ENCODE data around the gene METAP1. TPM values are rescaled to one million over a fixed set of nuclear protein-coding genes. Genes with fewer than 3 reads are reported as not detected.

The METAP1 gene
- total RNA-seq, 2 experiments from 2014 or later: 42.6 to 52.8 TPM

DNA sequence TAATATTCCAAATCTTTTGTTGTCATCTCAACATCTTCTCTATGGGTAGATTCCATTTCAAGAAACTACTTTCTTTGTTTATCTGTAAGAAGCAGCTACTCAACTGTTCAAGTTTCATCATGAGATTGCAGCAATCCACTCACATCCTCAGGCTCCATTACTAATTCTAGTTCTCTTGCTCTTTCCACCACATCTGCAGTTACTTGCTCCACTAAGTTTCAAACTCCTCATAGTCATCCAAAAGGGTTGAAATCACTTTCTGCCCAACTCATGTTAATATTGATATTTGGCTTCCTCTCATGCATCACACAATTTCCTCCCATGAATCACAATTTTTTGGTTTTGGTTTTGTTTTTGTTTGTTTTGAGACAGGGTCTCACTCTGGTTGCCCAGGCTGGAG, 57.4 kb downstream of the METAP1 start:
- no peak for TF ChIP-seq EZH2phosphoT487 (IDR thresholded peaks at IDR 0.05; ENCODE audit: borderline replicate concordance, low read depth, low read length)
- TF ChIP-seq, protein P1, sequence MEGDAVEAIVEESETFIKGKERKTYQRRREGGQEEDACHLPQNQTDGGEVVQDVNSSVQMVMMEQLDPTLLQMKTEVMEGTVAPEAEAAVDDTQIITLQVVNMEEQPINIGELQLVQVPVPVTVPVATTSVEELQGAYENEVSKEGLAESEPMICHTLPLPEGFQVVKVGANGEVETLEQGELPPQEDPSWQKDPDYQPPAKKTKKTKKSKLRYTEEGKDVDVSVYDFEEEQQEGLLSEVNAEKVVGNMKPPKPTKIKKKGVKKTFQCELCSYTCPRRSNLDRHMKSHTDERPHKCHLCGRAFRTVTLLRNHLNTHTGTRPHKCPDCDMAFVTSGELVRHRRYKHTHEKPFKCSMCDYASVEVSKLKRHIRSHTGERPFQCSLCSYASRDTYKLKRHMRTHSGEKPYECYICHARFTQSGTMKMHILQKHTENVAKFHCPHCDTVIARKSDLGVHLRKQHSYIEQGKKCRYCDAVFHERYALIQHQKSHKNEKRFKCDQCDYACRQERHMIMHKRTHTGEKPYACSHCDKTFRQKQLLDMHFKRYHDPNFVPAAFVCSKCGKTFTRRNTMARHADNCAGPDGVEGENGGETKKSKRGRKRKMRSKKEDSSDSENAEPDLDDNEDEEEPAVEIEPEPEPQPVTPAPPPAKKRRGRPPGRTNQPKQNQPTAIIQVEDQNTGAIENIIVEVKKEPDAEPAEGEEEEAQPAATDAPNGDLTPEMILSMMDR (conservative IDR thresholded peaks at IDR 0.05; ENCODE audit: low read length): no peak
- Histone ChIP-seq H4K20me1 (ENCODE audit: insufficient read depth, low read length) (no peaks in the 10 kb centered on the region), H3K27ac (ENCODE audit: low read depth, low read length, poor library complexity, severe bottlenecking) (no peak overlapping the region), H3K4me3 (ENCODE audit: low read depth, low read length, poor library complexity, severe bottlenecking) (no peak overlapping the region), H3K4me2 (ENCODE audit: low read length) (no peak overlapping the region), H3K79me2 (ENCODE audit: insufficient read depth, low read depth, low read length) (no peaks in the 10 kb centered on the region), H3K9me2 (ENCODE audit: insufficient read depth, low read length) (no peaks in the 10 kb centered on the region), H3K9me3 (ENCODE audit: low read length) (no peaks in the 10 kb centered on the region), H3K36me3 (ENCODE audit: insufficient read depth, low read length) (peaks cover 83% of the 10 kb centered on the region), H2AFZ (ENCODE audit: low read length) (no peak overlapping the region), H3K4me1 (ENCODE audit: insufficient read depth, low read length, poor library complexity, severe bottlenecking) (peaks cover 14% of the 10 kb centered on the region)
- CTCF ChIA-PET (ENCODE audit: unreplicated experiment): no interaction called here
- no TSS peak for BruUV-seq (replicated peaks)
- DNase-seq (ENCODE audit: low spot score): no peak
- POLR2A ChIA-PET: interaction anchor here (2.0 kb wide), 1 partner anchor 58 kb away, joined by 8 read pairs; no protein-coding TSS in a partner anchor
- intact Hi-C loops (cut with micrococcal nuclease; ENCODE audit: unreplicated experiment): loop anchor here (10.0 kb wide), 1 partner anchor 908 kb away; the partner anchor contains the start of gene STPG2

DNA sequence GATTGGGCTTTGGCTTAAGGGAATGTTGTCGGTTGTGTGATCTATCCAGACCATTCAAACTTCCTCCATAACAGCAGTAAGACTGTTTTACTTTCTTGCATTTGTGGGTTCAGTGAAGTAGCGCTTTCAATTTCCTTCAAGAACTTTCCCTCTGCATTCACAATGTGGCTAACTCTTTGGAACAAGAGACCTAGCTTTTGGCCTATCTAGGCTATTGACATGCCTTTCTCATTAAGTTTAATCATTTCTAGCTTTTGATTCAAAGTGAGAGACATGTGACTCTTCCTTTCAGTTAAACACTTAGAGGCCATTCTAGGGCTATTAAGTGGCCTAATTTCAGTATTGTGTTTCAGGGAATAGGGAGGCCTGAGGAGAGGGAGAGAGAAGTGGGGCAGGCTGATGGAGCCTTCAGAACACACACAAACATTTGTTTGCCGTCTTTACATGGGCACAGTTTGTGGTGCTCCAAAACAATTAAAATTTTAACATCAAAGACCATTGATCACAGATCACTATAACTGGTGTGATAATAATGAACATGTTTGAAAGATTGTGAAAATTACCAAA, 59.0 kb downstream of the METAP1 start:
- H2AFZ ChIP-seq (ENCODE audit: low read length): no peak overlapping the region
- H3K9me2 ChIP-seq (ENCODE audit: insufficient read depth, low read length): no peaks in the 10 kb centered on the region
- no peaks in the 10 kb centered on the region for H4K20me1 ChIP-seq (ENCODE audit: insufficient read depth, low read length)
- intact Hi-C loops (cut with micrococcal nuclease; ENCODE audit: unreplicated experiment): loop anchor here (10.0 kb wide), 1 partner anchor 910 kb away; the partner anchor contains the start of gene STPG2
- no peak overlapping the region for H3K27ac ChIP-seq (ENCODE audit: low read depth, low read length, poor library complexity, severe bottlenecking)
- H3K4me3 ChIP-seq (ENCODE audit: low read depth, low read length, poor library complexity, severe bottlenecking): no peak overlapping the region
- H3K79me2 ChIP-seq (ENCODE audit: insufficient read depth, low read depth, low read length): no peaks in the 10 kb centered on the region
- BruUV-seq (replicated peaks): no TSS peak
- ChIA-PET POLR2A (interaction anchor here (2.0 kb wide), 1 partner anchor 60 kb away, joined by 8 read pairs; no protein-coding TSS in a partner anchor), CTCF (ENCODE audit: unreplicated experiment) (interaction anchor here (0.7 kb wide), 1 partner anchor 783 kb away, joined by 3 read pairs; no protein-coding TSS in a partner anchor)
- peaks cover 83% of the 10 kb centered on the region for H3K36me3 ChIP-seq (ENCODE audit: insufficient read depth, low read length)
- DNase-seq (ENCODE audit: low spot score): no peak
- TF ChIP-seq, protein P1 (conservative IDR thresholded peaks at IDR 0.05; ENCODE audit: low read length): no peak
- no peak for TF ChIP-seq EZH2phosphoT487 (IDR thresholded peaks at IDR 0.05; ENCODE audit: borderline replicate concordance, low read depth, low read length)
- peaks cover 14% of the 10 kb centered on the region for H3K4me1 ChIP-seq (ENCODE audit: insufficient read depth, low read length, poor library complexity, severe bottlenecking)
- no peaks in the 10 kb centered on the region for H3K9me3 ChIP-seq (ENCODE audit: low read length)
- H3K4me2 ChIP-seq (ENCODE audit: low read length): no peak overlapping the region

DNA sequence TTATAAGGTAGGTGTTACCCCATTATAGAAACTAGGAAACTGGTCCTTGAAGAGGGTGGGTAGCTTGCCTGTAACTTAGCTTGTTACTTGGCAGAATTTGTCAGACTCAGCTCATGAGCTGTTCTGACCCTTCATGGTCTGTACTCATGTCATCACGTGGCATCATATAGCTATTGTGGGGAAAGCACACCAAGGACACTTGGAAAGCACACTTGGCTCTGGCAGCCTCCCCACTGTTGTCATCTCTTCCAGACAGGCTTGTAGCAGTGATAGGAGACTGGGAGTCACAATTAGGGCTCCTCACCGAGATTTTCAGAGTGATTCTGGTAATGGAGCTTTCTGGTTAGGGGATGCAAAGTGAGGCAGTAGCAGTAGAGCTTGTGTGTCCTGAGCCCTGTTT, 62.7 kb downstream of the METAP1 start:
- H3K4me3 ChIP-seq (ENCODE audit: low read depth, low read length, poor library complexity, severe bottlenecking): no peak overlapping the region
- H3K27ac ChIP-seq (ENCODE audit: low read depth, low read length, poor library complexity, severe bottlenecking): no peak overlapping the region
- DNase-seq (ENCODE audit: low spot score): no peak
- H3K79me2 ChIP-seq (ENCODE audit: insufficient read depth, low read depth, low read length): no peaks in the 10 kb centered on the region
- no peaks in the 10 kb centered on the region for H3K9me2 ChIP-seq (ENCODE audit: insufficient read depth, low read length)
- ChIA-PET POLR2A (interaction anchor here (1.2 to 1.4 kb wide), 2 partner anchors 10 to 15 kb away, joined by 3 to 4 read pairs; no protein-coding TSS in a partner anchor), CTCF (ENCODE audit: unreplicated experiment) (no interaction called here)
- intact Hi-C loops (cut with micrococcal nuclease; ENCODE audit: unreplicated experiment): loop anchor here (10.0 kb wide), 1 partner anchor 913 kb away; the partner anchor contains the start of gene STPG2
- no peaks in the 10 kb centered on the region for H3K9me3 ChIP-seq (ENCODE audit: low read length)
- no peaks in the 10 kb centered on the region for H4K20me1 ChIP-seq (ENCODE audit: insufficient read depth, low read length)
- no peak overlapping the region for H2AFZ ChIP-seq (ENCODE audit: low read length)
- no peak overlapping the region for H3K4me2 ChIP-seq (ENCODE audit: low read length)
- peaks cover 81% of the 10 kb centered on the region for H3K36me3 ChIP-seq (ENCODE audit: insufficient read depth, low read length)
- BruUV-seq (replicated peaks): no TSS peak
- H3K4me1 ChIP-seq (ENCODE audit: insufficient read depth, low read length, poor library complexity, severe bottlenecking): peaks cover 10% of the 10 kb centered on the region
- TF ChIP-seq, protein P1 (conservative IDR thresholded peaks at IDR 0.05; ENCODE audit: low read length): no peak
- no peak for TF ChIP-seq EZH2phosphoT487 (IDR thresholded peaks at IDR 0.05; ENCODE audit: borderline replicate concordance, low read depth, low read length)

Measured in OCI-LY7 (cell line).